Lung (tissue), 12 donors: Measurements from ENCODE around the gene ADGRG1. TPM values are rescaled to one million over a fixed set of nuclear protein-coding genes. Genes with fewer than 3 reads are reported as not detected.

Source experiments
- ATAC-seq: fragments of 200-7000 bp; cut with Tn5 transposase; one replicate; pipeline ENCODE4 v1.9.1; 2020; ENCODE audit warnings: moderate number of reproducible peaks; ENCODE audit not compliant: insufficient read depth, low FRiP score
- DNase-seq, 3 donors: peaks; one replicate each; pipeline ENCODE4 v3.0.0-alpha.2; 2013 to 2017
- H3K27ac ChIP-seq, 2 donors: one replicate each; pipeline ENCODE4 v1.5.1; 2013; ENCODE audit warnings: mild to moderate bottlenecking in 2 of 2, moderate library complexity in 2 of 2, control low read depth in 1 of 2, inconsistent platforms in 1 of 2, low read depth in 1 of 2, low read length in 1 of 2
- H3K27me3 ChIP-seq, 3 donors: one replicate each; pipeline ENCODE4 v1.5.1; 2013; ENCODE audit warnings: low read length in 2 of 3; ENCODE audit not compliant: control insufficient read depth in 3 of 3, insufficient read depth in 3 of 3
- H3K36me3 ChIP-seq, 4 donors: one replicate each; pipeline ENCODE4 v1.5.1; 2013; ENCODE audit warnings: low read length in 4 of 4, mild to moderate bottlenecking in 1 of 4, moderate library complexity in 1 of 4; ENCODE audit not compliant: control insufficient read depth in 4 of 4, insufficient read depth in 4 of 4
- H3K4me1 ChIP-seq, 5 donors: one replicate each; pipeline ENCODE4 v1.5.1; 2013; ENCODE audit warnings: low read length in 5 of 5, mild to moderate bottlenecking in 2 of 5, moderate library complexity in 1 of 5; ENCODE audit not compliant: control insufficient read depth in 5 of 5, insufficient read depth in 5 of 5
- H3K4me3 ChIP-seq: one replicate; pipeline ENCODE4 v1.5.1; 2013; ENCODE audit warnings: mild to moderate bottlenecking, control low read depth, moderate library complexity
- H3K9ac ChIP-seq, 2 donors: one replicate each; pipeline ENCODE4 v1.5.1; 2013; ENCODE audit warnings: low read length in 2 of 2, control low read depth in 1 of 2; ENCODE audit not compliant: insufficient read depth in 1 of 2
- H3K9me3 ChIP-seq, 4 donors: one replicate each; pipeline ENCODE4 v1.5.1; 2013; ENCODE audit warnings: low read length in 3 of 4, mild to moderate bottlenecking in 1 of 4, moderate library complexity in 1 of 4; ENCODE audit not compliant: control insufficient read depth in 4 of 4, insufficient read depth in 3 of 4
- WGBS, 2 donors: extraction: QIAGEN DNeasy Blood & Tissue Kit; methylation state at CpG; one replicate each; pipeline ENCODE4 v1.1.7; 2013; 5-methylcytosine and 5-hydroxymethylcytosine counted together
- polyA plus RNA-seq, 2 donors: library from polyadenylated mRNA; stranded (reverse); fragments of 200-250 nt; gene quantifications; one replicate each; pipeline ENCODE4 v1.2.1, GENCODE V29; 2013
- total RNA-seq, 2 donors: library from RNA; depleted of rRNA in 1 of 2; stranded (reverse); fragments of >200 nt in 1 of 2; gene quantifications; one replicate each; pipeline ENCODE4 v1.2.1, GENCODE V29; 2014 to 2021
- TF ChIP-seq, protein P1 (sequence below): IDR thresholded peaks from 2 replicates; pipeline ENCODE4 v1.5.1; 2012; ENCODE audit warnings: mild to moderate bottlenecking; ENCODE audit errors: control extremely low read depth, extremely low read depth
- donor health status: control.
- donor health status: control.
- donor health status: Bipolar disorder and iron deficiency.
- donor health status: healthy.
- donor health status: DM: yes; HTN: yes; CAD: no.

The ADGRG1 gene
- total and polyA plus RNA-seq, 4 donors, result 8.8 to 74.4 (median 28.0) TPM

DNA sequence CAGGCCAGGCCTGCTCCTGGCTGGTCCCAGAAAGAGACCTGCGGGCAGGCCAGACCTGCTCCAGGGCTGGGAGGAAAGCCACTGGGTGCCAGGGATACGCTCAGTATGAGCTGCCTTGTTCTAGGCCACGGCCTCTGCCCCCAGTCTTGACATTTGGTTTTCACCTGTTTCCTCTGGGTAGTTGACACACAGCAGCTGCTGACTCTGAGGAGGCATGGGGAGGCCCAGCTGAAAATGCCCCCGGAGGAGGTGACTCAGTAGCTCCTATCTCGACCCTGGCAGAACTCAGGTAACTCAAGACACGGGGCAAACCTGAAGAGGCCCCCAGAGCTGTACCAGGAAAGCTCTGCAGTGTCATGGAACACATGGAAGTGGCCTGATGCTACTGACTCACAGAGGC lies 13.9 kb upstream of the ADGRG1 start:
- Histone ChIP-seq H3K4me3 (no peak overlapping the region), H3K4me1 (peaks cover 0 to 6% (median 2%) of the 10 kb centered on the region in 5 donors), H3K27ac (no peak overlapping the region), H3K27me3 (peaks cover 0 to 3% (median 0%) of the 10 kb centered on the region in 3 donors), H3K9ac (no peak overlapping the region), H3K9me3 (peaks cover 0 to 2% (median 0%) of the 10 kb centered on the region in 4 donors), H3K36me3 (no peaks in the 10 kb centered on the region)
- DNase-seq (no peak), ATAC-seq (no peak)
- TF ChIP-seq, protein P1, sequence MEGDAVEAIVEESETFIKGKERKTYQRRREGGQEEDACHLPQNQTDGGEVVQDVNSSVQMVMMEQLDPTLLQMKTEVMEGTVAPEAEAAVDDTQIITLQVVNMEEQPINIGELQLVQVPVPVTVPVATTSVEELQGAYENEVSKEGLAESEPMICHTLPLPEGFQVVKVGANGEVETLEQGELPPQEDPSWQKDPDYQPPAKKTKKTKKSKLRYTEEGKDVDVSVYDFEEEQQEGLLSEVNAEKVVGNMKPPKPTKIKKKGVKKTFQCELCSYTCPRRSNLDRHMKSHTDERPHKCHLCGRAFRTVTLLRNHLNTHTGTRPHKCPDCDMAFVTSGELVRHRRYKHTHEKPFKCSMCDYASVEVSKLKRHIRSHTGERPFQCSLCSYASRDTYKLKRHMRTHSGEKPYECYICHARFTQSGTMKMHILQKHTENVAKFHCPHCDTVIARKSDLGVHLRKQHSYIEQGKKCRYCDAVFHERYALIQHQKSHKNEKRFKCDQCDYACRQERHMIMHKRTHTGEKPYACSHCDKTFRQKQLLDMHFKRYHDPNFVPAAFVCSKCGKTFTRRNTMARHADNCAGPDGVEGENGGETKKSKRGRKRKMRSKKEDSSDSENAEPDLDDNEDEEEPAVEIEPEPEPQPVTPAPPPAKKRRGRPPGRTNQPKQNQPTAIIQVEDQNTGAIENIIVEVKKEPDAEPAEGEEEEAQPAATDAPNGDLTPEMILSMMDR, result no peak
- 57 to 70% methylated on average over 6 of the region's 6 CpGs for WGBS, 2 donors

DNA sequence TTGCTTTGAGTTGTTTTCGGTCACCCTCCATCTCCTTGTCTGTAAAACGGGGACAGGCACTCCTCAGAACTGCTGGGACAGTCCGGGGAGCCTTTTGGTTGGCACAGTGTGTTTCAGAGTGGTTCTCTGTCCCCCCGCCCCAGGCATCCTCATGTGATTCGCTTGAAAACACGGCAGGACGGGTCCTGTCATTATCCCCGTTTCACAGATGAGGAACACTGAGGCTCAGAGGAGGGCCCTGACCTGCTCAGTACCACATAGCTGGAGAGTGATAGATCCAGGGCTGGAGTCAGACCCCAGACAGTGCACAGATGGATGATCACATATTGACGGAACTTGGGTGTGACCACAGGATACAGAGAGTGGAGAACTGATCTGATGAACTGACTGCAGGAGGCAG lies 13.5 kb upstream of the ADGRG1 start:
- ATAC-seq, result no peak
- H3K4me1 ChIP-seq, result peaks cover 0 to 5% (median under 1%) of the 10 kb centered on the region in 5 donors
- peaks cover 0 to 2% (median 0%) of the 10 kb centered on the region in 4 donors for H3K9me3 ChIP-seq
- TF ChIP-seq, protein P1, result no peak
- 92 to 93% methylated on average over 9 of the region's 9 CpGs for WGBS, 2 donors
- H3K4me3 ChIP-seq, result no peak overlapping the region
- H3K9ac ChIP-seq, result no peak overlapping the region
- peaks cover 0 to 2% (median 0%) of the 10 kb centered on the region in 3 donors for H3K27me3 ChIP-seq
- DNase-seq, result no peak
- no peaks in the 10 kb centered on the region for H3K36me3 ChIP-seq
- no peak overlapping the region for H3K27ac ChIP-seq

DNA sequence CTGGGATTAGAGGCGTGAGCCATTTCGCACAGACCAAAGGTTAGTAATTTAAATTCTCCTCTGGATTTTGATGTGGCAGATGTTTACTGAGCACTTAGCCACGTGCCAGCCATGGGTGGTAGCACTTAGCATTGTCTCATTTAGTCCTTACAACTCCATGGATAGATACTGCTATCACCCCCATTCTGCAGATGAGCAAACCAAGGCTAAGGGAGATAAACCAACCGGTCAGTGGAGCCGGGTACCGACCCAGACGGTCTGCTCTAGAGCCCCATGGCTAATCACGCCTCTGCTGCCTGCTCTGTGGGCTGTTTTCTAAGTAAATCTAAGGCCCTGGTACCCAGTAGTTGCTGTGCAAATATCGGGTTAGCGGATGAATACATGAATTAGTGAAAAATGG lies 12.6 kb upstream of the ADGRG1 start:
- no peak for DNase-seq
- Histone ChIP-seq H3K36me3 (no peaks in the 10 kb centered on the region), H3K27me3 (no peaks in the 10 kb centered on the region), H3K9ac (no peak overlapping the region), H3K4me3 (no peak overlapping the region), H3K4me1 (peaks cover 0 to 6% (median 0%) of the 10 kb centered on the region in 5 donors), H3K27ac (no peak overlapping the region), H3K9me3 (no peaks in the 10 kb centered on the region)
- TF ChIP-seq, protein P1, result no peak
- no peak for ATAC-seq
- 93 to 97% methylated on average over 10 of the region's 10 CpGs for WGBS, 2 donors

DNA sequence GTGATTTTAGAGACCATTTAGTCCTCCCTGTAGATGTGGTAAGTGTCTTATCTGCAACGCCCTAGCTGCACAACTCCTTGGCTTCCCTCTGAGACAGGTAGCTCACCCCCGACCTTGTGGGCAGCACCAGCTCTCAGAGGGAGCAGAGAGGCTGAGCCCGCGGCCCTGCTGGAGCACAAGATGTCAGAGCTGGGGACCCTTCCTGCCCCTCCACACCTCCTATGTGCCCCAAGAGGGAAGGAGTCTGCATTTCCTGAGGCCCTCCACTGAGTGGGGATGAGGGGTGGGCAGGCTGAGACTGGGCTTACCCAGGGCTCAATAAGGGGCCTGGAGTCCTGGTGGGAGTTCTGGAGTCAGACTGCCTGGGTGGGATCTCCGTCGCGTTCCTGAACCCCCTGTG lies 12.2 kb upstream of the ADGRG1 start:
- 90 to 93% methylated on average over 7 of the region's 7 CpGs for WGBS, 2 donors
- no peaks in the 10 kb centered on the region for H3K36me3 ChIP-seq
- H3K27me3 ChIP-seq, result no peaks in the 10 kb centered on the region
- H3K4me1 ChIP-seq, result peaks cover 0 to 8% (median 0%) of the 10 kb centered on the region in 5 donors
- DNase-seq (no peak), ATAC-seq (no peak)
- H3K27ac ChIP-seq, result no peak overlapping the region
- TF ChIP-seq, protein P1, result no peak
- no peak overlapping the region for H3K4me3 ChIP-seq
- H3K9ac ChIP-seq, result no peak overlapping the region
- H3K9me3 ChIP-seq, result no peaks in the 10 kb centered on the region
